Endothelial cell (in vitro differentiated cells): ENCODE results near the gene HMG20A. TPM values are rescaled to one million over a fixed set of nuclear protein-coding genes. Genes with fewer than 3 reads are reported as not detected.
A peak's percentile ranks its signal among the peaks of the same experiment; 100 is the strongest.

Experiments
- DNase-seq: peaks from one replicate; pipeline ENCODE4 v3.0.0; 2021; ENCODE audit warnings: low spot score
- H3K27ac Mint-ChIP-seq: one replicate; pipeline ENCODE4 v1.8.0; 2021; ENCODE audit warnings: mixed read lengths, inconsistent platforms; ENCODE audit not compliant: unreplicated experiment
- H3K27me3 Mint-ChIP-seq: one replicate; pipeline ENCODE4 v1.8.0; 2021; ENCODE audit warnings: mild to moderate bottlenecking, moderate library complexity, mixed read lengths, inconsistent platforms; ENCODE audit not compliant: unreplicated experiment
- H3K36me3 Mint-ChIP-seq: one replicate; pipeline ENCODE4 v1.8.0; 2021; ENCODE audit warnings: mild to moderate bottlenecking, low read depth, mixed read lengths, inconsistent platforms; ENCODE audit not compliant: unreplicated experiment
- H3K4me1 Mint-ChIP-seq: one replicate; pipeline ENCODE4 v1.8.0; 2021; ENCODE audit warnings: mild to moderate bottlenecking, mixed read lengths, inconsistent platforms; ENCODE audit not compliant: unreplicated experiment
- H3K4me3 Mint-ChIP-seq: one replicate; pipeline ENCODE4 v1.8.0; 2021; ENCODE audit warnings: mild to moderate bottlenecking, mixed read lengths, inconsistent platforms; ENCODE audit not compliant: unreplicated experiment
- H3K9me3 Mint-ChIP-seq: one replicate; pipeline ENCODE4 v1.8.0; 2021; ENCODE audit warnings: mixed read lengths, inconsistent platforms; ENCODE audit not compliant: unreplicated experiment
- CTCF ChIP-seq: fragments of 200-600 bp; sonication (generic); IDR thresholded peaks from one replicate; pipeline ENCODE4 v1.5.0; 2021; ENCODE audit warnings: antibody characterized with exemption; ENCODE audit not compliant: unreplicated experiment
- total RNA-seq: library from RNA; stranded (reverse); fragmentation: NEBNext Ultra II Directional; extraction: Animal tissue kit (Norgen Biotek cat#: 25700); gene quantifications from one replicate; pipeline ENCODE4 v1.2.1, GENCODE V29; 2021; ENCODE audit not compliant: unreplicated experiment

The HMG20A gene
- total RNA-seq, 1 donor from 2014 or later, result 111 TPM

GRCh38 chr15:77416148-77416455, 4.6 kb upstream of the HMG20A start:
- H3K27me3 Mint-ChIP-seq, result peaks cover 14% of the 10 kb centered on the region
- H3K27ac Mint-ChIP-seq, result no peak overlapping the region
- H3K4me1 Mint-ChIP-seq, result peaks cover 39% of the 10 kb centered on the region
- no peak for TF ChIP-seq CTCF
- H3K36me3 Mint-ChIP-seq, result peaks cover 13% of the 10 kb centered on the region
- no peak for DNase-seq
- no peak overlapping the region for H3K4me3 Mint-ChIP-seq
- no peaks in the 10 kb centered on the region for H3K9me3 Mint-ChIP-seq

GRCh38 chr15:77416954-77417353, 3.7 kb upstream of the HMG20A start:
- Mint-ChIP-seq H3K4me3 (peak overlapping the region; percentile 68), H3K4me1 (peaks cover 41% of the 10 kb centered on the region), H3K27ac (no peak overlapping the region), H3K27me3 (peaks cover 14% of the 10 kb centered on the region), H3K9me3 (no peaks in the 10 kb centered on the region), H3K36me3 (peaks cover 13% of the 10 kb centered on the region)
- TF ChIP-seq CTCF, result no peak
- DNase-seq, result no peak

GRCh38 chr15:77417602-77418001, 3.1 kb upstream of the HMG20A start:
- Mint-ChIP-seq H3K9me3 (no peaks in the 10 kb centered on the region), H3K27ac (peak overlapping the region; percentile 26), H3K4me3 (peak overlapping the region; percentile 99), H3K4me1 (peaks cover 36% of the 10 kb centered on the region), H3K27me3 (peaks cover 14% of the 10 kb centered on the region), H3K36me3 (peaks cover 13% of the 10 kb centered on the region)
- DNase-seq, result no peak
- no peak for TF ChIP-seq CTCF

GRCh38 chr15:77418391-77418965, 2.2 kb upstream of the HMG20A start:
- TF ChIP-seq CTCF, result no peak
- no peak for DNase-seq
- peaks cover 14% of the 10 kb centered on the region for H3K27me3 Mint-ChIP-seq
- H3K4me3 Mint-ChIP-seq, result peak overlapping the region; percentile 99
- H3K27ac Mint-ChIP-seq, result peak overlapping the region; percentile 90
- H3K4me1 Mint-ChIP-seq, result peaks cover 37% of the 10 kb centered on the region
- H3K9me3 Mint-ChIP-seq, result no peaks in the 10 kb centered on the region
- H3K36me3 Mint-ChIP-seq, result peaks cover 13% of the 10 kb centered on the region

GRCh38 chr15:77418966-77419835, 1.5 kb upstream of the HMG20A start:
- Mint-ChIP-seq H3K4me3 (peak overlapping the region; percentile 99), H3K36me3 (peaks cover 13% of the 10 kb centered on the region), H3K9me3 (no peaks in the 10 kb centered on the region), H3K4me1 (peaks cover 40% of the 10 kb centered on the region), H3K27me3 (peaks cover 14% of the 10 kb centered on the region), H3K27ac (peak overlapping the region; percentile 90)
- peak; percentile 35 for DNase-seq
- no peak for TF ChIP-seq CTCF
